NK-92 treated with Interleukin-12 subunit alpha and Interleukin-12 subunit beta, amount 100 ng/mL, for 24 hours (cell line): ENCODE measurements around the gene OBP2A.

Experiments used
- DNase-seq: peaks from one replicate; lab custom pipeline; 2025; lab: John Stamatoyannopoulos, UW

Gene OBP2A

DNA sequence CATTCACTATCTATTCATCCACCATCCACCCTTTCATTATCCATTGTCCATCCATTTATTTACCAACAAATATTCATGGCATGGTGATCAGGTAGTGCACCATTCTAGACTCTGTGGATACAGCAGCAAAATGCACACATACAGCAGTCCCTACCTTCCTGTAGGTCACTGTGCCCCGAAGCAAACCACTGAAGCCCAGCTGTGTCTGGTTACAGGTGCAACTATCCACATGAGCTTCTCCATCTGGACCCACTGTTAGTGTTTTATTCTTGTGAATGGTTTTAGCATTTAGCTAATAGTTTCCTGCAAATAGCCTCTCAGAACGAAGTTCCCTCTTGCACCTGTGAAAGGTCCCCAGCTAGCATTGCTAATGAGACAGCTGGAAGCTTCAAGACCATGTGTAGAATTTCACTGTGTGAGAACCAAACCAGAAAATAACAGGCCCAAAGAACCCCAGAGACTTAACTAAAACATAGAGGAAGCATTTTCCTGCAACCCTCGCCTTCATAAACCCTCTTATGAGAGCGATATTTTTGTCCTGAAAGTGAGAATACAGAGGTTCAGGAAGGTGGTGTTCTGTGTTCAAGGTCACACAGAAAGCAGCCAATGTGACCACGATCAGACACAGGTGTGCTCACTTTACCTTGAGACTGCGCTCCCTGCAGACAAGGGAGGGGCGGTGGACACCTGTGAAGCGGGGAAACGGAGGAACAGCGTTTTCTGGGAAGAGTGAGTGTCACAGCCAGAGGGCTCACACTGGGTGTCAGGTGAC lies 34.1 kb downstream of the OBP2A start:
- no peak for DNase-seq

DNA sequence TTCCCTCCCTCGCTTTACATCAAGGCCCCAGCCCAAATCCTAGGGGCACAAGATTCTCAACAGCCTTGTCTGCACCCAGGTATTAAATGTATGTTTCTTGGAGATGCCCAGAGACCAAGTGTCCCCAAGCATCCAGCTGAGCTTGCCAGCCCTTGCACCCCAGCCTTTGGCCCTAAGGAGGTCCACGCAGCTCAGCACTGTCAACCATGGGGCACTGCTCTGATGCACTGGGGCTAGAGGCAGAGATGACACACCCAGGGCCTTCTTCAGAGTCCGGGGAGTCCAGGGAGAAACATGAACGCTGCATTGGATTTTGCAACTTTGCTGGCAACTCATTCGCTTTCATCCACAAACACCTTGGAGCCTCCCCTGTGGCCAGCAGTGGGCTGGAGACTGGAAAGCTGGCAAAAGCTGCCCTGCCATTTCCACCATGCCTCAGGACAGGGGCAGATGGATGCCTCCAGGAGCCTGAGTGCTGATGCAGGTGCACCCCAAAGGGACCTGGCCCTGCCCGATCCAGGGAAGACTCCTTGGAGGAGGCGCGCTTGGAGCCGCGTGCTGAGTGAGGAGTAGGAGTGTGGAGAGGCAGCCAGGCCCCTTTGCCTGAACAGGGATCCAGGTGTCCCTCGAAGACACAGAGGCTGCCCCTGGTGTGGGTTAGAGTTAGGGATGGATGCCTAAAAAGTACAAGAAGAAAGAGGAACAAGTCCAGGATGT lies 34.9 kb downstream of the OBP2A start:
- DNase-seq, result no peak

DNA sequence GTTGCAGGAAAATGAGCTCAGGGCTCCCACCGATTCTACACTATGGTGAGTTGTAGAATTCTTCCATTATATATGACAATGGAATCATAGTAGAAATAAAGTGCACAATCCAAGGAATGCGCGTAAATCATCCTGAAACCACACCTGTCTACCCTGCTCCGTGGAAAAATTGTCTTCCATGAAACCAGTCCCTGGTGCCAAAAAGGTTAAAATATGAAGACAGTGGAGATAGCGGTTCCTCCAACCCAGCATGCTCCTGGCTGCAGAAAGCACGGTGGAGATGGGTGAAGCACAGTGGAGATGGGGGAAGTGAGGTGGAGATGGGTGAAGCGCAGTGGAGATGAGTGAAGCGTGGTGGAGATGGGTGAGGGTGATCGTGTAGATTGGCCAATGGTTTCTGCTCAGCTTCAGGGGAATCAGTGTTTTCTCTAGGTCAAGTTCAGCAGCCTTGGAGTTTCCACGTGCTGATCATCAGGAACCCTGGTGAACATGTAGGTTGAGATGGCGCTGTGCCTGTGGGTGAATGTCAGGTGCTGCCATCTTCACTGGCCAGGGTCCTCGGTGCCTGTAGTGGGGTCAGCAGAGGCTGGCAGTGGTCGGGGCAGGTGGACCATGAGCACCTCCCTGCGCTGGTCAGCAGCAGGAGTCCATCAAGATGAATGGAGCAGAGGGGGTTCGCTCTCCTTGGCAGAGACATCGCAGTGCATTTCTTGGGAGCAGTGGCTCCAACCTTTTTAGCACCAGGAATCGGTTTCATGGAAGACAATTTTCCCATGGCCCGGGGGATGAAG lies 35.9 kb downstream of the OBP2A start:
- no peak for DNase-seq

DNA sequence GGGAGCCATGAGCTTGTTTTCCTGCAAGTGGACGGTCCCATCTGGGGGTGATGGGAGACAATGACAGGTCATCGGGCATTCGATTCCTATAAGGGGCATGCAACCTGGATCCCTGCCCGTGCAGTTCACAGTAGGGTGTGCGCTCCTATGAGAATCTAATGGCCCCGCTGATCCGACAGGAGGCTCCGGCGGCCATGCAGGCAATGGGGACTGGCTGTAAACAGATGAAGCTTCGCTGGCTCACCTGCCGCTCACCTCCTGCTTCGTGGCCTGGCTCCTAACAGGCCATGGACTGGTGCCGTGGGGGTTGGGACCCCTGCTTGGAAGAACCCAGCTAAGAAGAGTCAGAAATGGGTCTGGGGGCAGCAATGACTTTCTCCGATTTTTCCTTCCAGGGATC lies 36.6 kb downstream of the OBP2A start:
- no peak for DNase-seq

DNA sequence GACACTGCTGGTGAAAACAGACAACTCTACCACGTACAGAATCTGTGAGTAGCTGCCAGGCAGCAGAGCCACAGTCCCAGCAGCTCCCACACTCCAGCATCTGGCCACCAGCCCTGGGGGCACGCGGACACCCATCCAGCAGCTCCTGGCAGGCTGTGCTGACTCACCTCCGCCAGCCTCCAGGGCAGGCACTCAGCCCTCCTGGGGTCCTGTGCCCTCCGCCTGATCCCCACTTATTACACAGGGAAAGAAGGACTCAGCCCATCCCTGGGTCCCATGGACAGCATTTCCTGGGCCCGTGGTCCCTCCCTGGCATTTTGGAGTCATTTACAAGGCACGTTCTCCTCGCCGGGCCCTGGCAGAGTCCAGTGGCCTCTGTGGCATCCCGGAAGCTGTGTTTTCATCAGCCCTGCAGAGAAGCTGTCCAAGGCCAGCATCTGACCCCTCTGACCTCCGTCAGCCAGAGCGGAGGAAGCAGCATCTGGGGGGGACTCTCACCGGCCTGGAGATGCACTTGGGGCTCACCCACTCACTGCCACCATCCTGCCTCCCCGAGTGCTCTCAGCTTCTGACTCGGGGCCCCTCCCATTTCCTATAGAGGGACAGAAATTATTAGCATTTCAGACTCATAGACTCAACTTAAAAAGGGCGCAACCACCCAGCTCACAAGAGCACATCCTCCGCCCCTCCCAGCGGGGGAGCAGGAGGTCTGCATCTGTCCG lies 37.2 kb downstream of the OBP2A start:
- no peak for DNase-seq

DNA sequence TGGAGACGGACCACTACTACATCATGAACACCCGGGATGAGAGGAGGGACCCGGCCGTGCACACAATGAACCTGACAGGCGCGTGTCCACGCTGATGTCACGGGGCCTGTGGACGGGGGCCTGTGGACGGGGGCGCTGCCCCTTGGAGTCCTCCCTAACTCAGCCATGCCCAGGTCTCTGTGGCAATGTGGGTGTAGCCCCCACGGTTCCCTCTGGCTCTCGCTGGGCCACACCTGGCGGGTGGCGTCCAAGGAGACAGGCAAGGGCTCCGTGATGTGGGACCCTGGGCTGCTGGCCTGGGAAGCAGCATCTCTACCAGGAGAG lies 37.7 kb downstream of the OBP2A start:
- no peak for DNase-seq

DNA sequence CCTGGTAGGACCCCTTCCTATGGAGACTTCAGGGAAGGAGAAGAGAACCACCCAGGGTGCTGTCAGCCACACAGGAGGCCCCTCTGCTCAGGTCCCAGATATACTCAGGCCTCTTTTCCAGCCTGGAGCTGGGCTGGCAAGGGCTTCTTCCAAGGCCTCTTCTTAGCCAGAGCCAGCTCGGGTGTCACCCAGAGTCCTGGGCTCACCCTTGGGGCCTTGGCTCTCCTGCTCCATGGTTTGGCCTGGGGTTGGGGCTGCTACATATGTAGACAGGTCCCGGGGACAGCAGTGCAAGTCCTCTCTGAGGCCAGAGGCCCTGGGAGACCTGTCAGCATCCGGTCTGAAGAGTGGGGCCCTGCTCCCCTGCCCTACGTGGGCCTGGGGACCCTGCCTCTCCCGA lies 38.4 kb downstream of the OBP2A start:
- no peak for DNase-seq

DNA sequence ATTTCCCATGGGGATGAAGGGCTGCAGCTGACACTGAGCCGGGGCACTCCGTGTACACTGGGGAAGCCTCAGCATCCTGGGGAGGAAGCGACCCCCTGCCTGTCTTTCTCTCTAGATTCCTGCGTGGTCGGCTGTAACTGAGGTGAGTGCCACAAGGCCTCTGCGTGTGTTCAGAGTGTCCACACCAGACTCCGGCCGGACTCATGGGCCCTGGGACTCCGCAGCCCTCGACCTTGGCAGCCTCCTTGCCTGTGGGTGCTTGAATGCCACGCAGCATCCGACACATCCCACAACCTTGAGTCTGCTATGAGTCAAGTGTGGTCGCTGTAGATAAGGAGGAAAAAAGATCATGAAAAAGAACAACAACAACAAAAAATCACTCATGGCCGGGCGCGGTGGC lies 39.0 kb downstream of the OBP2A start:
- DNase-seq, result no peak

DNA sequence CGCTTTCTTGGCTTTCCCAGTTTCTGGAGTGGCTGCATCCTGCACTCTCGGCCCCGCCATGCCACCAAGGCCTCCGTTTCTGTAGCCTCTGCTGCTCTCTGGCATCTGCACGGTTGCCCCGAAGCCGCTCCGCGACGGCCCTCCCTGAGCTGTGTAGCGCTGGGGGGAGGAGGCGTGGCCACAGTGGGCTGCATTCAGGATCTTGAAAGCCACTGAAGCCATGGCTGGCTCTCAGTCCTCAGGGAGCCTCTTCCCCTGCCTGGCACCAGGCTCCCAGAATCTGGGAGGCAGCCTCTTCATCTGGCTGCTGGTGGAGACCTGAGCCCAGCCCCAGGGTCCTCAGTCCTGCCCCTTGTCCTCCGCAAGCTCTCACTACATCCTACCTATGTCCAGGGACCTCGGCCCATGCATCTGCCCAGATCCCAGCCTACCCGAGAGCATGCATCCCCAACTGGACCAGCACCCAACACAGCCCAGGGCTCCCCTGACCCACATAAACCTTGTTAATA lies 40.7 kb downstream of the OBP2A start:
- DNase-seq, result no peak

DNA sequence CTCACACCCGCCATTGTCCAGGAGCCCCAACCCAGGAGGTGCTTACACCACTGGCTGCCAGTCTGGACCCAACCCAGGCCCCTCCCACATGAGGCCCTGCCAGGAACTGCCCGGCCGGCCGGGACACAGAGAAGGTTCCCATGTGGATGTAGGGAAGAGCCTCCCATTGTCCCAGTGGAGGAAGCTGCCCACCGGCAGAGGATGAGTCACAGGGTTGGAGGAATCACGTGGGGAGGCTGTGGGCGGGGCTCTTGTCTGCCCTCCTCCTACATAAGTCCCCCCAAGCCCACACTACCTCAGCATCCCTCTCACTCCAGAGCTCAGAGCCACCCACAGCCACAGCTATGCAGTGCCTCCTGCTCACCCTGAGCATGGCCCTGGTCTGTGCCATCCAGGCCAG lies 41.7 kb downstream of the OBP2A start:
- DNase-seq, result no peak

DNA sequence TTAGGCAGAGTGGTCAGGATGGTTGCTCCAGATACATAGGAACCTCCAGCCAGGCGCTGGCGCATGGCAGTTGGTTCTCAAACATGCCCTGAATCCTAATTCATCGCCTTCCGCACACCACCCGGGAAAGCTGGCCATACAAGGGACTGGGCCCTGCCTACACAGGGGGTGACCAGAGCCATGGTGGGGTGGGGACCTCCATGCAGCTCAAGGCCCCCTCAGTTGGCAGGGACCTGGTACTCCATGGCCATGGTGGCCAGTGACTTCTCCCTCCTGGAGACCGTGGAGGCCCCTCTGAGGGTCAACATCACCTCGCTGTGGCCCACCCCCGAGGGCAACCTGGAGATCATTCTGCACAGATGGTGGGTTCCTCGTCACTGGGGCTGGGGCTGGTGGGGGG lies 42.4 kb downstream of the OBP2A start:
- DNase-seq, result no peak

DNA sequence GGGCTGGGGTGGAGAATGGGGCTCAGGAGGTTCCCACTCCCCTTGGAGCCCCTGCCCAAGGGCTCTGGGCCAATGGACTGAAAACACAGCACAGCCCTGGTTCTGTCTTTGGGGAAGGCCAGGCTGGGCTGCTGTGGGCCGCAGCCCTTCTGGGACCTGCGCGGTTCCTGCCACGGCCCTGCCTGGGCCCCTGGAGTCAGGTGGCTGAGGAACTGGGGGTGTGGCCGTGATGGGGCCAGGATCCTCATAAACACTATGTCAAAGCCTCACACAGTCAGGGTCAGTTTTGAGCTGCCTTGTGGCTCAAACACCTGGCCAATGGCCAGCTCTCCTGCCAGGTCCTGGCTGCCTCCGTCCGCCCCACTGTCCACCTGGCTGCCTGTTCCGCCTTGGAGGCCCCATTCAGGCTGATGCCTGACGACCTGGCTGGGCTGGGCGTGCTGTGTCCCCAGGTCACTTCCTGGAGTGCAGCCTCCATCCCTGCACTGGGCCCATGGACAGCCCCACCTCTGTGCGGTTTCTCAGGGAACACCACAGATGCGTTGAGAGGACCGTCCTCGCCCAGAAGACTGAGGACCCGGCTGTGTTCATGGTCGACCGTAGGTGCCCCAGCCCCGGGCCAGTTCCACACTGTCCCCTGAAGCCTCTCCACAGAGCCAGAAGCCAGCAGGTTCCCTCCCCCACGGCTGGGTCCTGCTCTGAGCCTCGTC lies 43.1 kb downstream of the OBP2A start:
- DNase-seq, result no peak

DNA sequence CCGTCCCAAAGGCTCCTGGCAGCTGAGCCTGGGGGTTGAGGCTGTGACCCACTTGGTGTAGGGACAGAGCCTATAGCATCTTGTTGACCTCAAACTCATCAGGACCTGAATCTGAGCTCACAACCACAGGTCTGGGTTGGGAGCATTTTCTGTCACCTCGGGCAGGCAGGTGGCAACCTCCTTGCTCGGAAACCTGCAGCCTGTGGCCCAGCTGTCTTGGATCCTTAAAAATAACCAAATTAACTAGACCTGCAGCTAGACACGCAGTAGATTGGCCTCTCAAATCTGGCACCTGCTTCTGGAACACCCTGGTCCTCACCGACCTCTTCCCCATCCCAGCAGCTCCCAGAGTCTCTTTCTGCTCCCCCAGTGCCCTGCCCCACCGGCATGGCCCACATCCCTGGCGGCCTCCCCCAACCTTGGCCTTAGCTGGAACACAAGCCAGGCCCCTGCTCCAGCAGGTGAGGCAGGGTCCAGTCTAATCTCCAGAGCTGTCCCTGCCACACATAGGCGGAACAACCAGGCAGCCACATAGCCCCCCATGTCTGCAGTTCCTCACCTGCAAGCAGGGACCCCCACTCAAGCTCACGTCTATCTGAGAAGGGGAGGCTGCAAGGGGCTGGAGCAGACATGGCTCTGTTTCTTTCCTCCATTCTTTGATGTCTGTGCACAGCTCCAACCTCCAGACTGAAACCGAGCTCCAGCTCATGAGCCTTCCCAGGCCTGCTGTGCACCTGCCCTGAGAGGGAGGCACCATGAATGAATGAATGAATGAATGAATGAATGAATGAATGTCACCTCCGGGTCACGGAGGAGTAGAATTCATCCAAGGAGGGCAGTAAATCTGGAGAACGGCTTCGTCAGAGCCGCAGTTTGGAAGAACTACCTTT lies 43.9 kb downstream of the OBP2A start:
- DNase-seq, result no peak

DNA sequence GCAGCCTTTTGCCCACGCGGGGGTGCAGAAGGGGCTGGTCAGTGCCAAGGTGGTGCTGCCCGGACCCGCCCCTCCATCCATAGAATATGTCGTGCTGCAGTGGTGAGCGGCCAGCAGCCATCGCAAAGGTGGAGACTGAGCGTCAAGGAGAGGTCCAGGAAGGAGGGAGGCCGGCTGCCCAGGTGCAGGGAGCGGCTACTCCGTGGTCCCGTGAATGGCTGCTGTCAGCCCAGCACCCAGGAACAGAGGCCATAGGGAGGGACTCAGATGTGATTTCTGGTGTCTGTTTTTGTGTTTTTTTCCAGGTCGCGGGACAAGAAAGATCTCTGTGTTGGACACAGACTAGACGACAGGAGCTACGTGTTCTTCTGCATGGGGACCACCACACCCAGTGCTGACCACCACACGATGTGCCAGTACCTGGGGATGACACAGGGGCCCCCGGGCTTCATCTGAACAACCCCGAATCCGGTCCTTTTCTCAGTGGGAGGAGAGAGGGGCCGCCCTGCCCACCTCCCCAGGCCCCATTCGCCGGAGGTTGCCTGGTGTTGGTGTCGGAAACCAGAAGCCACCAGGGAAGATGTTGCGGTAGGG lies 44.7 kb downstream of the OBP2A start:
- no peak for DNase-seq

DNA sequence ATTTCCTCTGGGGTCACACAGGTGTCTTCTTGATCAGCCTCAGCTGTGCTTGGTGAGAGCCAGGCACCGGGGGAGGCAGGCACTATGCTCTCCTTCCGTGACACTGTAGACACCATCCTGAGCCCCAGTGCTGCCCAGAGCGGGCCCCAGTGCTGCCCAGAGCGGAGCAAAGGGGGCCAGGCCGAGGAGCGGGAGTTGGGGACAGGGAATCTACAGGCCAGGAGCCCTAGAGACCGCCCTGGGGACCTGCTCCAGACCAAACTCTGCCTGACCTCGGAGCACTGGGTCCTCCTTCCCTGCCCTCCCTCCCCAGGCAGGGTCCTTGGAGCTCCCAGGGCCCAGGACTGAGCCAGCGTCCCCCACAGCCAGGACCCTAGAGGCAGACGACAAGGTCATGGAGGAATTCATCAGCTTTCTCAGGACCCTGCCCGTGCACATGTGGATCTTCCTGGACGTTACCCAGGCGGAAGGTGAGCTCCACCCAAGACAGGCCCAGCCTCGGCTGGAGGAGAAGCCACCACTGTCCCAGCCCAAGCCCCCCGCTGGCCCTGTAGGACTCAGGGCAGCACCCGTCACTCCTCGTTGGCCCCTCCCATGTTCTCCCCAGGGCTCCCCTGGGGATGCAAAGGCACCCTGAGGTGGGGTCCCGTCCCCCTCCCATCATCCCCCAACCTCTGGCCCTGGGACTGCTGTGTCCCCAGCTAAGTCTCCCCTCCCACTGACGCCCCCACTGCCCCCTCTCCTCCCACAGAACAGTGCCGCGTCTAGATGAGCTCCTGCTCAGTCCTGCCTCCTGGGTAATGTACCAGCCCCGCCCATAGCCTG lies 45.8 kb downstream of the OBP2A start:
- DNase-seq, result no peak

DNA sequence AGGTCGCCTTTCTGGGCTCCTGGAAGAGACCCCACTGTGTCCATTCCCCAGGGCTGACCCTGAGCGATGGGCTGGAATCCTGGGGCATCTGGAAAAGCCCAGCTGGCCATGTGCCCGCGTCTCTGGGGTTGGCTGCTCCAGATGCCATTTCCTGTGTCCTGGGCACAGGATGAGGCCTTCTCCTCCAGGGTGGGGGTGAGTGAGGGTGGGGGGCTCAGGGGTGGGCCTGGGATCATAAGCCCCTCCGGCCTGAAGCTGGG lies 46.3 kb downstream of the OBP2A start:
- DNase-seq, result no peak

DNA sequence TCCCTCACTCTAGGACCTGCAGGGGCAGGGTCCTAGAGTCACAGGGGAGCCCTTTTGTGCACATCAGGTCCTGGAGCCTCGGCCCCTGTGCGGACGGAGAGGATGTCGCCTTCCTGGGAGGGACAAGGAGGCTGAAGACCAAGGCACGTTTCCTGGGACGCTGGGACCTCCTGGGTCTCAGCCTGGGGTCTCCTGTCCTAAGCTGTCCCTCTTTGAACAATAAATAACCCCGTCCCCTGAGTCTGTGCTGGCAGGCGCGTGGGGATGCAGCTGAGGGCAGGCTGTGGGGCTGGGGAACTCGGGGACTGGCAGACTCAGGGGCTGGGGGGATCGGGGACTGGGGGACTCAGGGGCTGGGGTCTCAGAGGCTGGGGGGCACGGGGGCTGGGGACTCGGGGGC lies 46.7 kb downstream of the OBP2A start:
- no peak for DNase-seq

DNA sequence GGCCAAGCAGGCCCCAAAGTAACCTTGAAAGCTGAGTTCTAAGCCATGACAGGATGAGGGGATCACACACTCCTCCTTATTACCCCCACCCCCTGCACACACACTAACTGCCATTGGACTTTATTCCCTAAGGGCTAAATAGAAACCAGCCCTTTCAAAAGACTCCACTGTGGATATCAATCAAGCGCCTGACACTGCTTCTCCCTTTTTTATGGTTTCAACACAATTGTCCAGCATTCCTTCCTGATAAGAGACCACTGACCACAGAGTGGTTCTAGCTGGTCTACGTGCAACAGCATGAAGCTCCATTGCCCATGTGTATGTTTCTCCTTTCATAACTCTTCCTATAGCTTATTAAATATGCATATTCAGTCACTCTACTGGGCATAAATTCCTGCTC lies 50.3 kb downstream of the OBP2A start:
- DNase-seq, result no peak
